T-cell (primary cell): ENCODE results near the gene KCNMA1. TPM values are rescaled to one million over a fixed set of nuclear protein-coding genes. Genes with fewer than 3 reads are reported as not detected.

ENCODE experiments used
- ATAC-seq, 4 experiments: fragments of 200-7000 bp in 3 of 4; fragments of 150-1000 bp in 1 of 4; cut with Tn5 transposase; replicated peaks in 1 of 4; 1 replicate in 3 of 4; 2 replicates in 1 of 4; pipeline ENCODE4 v1.10.0; 2021; ENCODE audit warnings: moderate library complexity in 3 of 4, mild to moderate bottlenecking in 2 of 4, moderate number of reproducible peaks in 1 of 4
- CTCF ChIA-PET, 2 donors: fragments of 300-600 bp; sonication (Branson Sonifier 250); formaldehyde crosslinking; loops; one replicate each; lab custom pipeline; 2022; ENCODE audit warnings: antibody characterized with exemption in 2 of 2; lab: Charles Lee
- POLR2A ChIA-PET, 2 donors: fragments of 300-600 bp; sonication (Branson Sonifier 250); formaldehyde crosslinking; loops; one replicate each; lab custom pipeline; 2022; ENCODE audit warnings: antibody characterized with exemption in 2 of 2; lab: Charles Lee
- DNase-seq, 35 experiments: peaks; one replicate each; pipeline versions ENCODE4 v3.0.0 to v3.0.0-alpha.2; 2013 to 2023
- H3K27ac ChIP-seq: one replicate; pipeline ENCODE4 v1.5.1; 2013; ENCODE audit warnings: low read length
- H3K27me3 ChIP-seq, 2 experiments: replicated peaks in 1 of 2; 1 replicate in 1 of 2; 2 replicates in 1 of 2; pipeline versions ENCODE4 v1.6.1 to v1.7.0; 2013; ENCODE audit warnings: low read length in 1 of 2, mixed read lengths in 1 of 2; ENCODE audit not compliant: control insufficient read depth in 2 of 2, insufficient read depth in 2 of 2; ENCODE audit errors: extremely low read depth in 1 of 2
- H3K36me3 ChIP-seq, 2 donors: 1 replicate in 1 of 2; 2 replicates in 1 of 2; pipeline versions ENCODE4 v1.6.1 to v1.7.0; 2013; ENCODE audit warnings: low read length in 1 of 2; ENCODE audit not compliant: control insufficient read depth in 2 of 2, insufficient read depth in 1 of 2; ENCODE audit errors: extremely low read depth in 1 of 2
- H3K4me1 ChIP-seq, 2 experiments: 1 replicate in 1 of 2; 2 replicates in 1 of 2; pipeline versions ENCODE4 v1.6.1 to v1.7.0; 2013; ENCODE audit warnings: low read length in 2 of 2, mixed read lengths in 1 of 2; ENCODE audit not compliant: insufficient read depth in 2 of 2, control insufficient read depth in 1 of 2; ENCODE audit errors: extremely low read depth in 1 of 2
- H3K4me3 ChIP-seq, 2 donors: 1 replicate in 1 of 2; 2 replicates in 1 of 2; pipeline versions ENCODE4 v1.5.1 to v1.7.0; 2013; ENCODE audit warnings: mild to moderate bottlenecking in 2 of 2, low read length in 1 of 2, moderate library complexity in 1 of 2; ENCODE audit not compliant: control insufficient read depth in 1 of 2; ENCODE audit errors: extremely low read depth in 1 of 2
- H3K9me3 ChIP-seq: 2 replicates; pipeline ENCODE4 v1.7.0; 2013
- H3K27ac Mint-ChIP-seq, 2 donors: one replicate each; pipeline ENCODE4 v1.8.0; 2020 to 2021; ENCODE audit warnings: mild to moderate bottlenecking in 2 of 2, mixed read lengths in 2 of 2
- H3K27me3 Mint-ChIP-seq, 2 donors: one replicate each; pipeline ENCODE4 v1.8.0; 2021 to 2022; ENCODE audit warnings: mixed read lengths in 2 of 2
- H3K36me3 Mint-ChIP-seq: one replicate; pipeline ENCODE4 v1.8.0; 2021; ENCODE audit warnings: mixed read lengths
- H3K4me1 Mint-ChIP-seq, 3 donors: one replicate each; pipeline ENCODE4 v1.8.0; 2020 to 2022; ENCODE audit warnings: mixed read lengths in 3 of 3, mild to moderate bottlenecking in 1 of 3
- H3K4me3 Mint-ChIP-seq, 3 donors: one replicate each; pipeline ENCODE4 v1.8.0; 2020 to 2022; ENCODE audit warnings: mild to moderate bottlenecking in 3 of 3, mixed read lengths in 3 of 3, moderate library complexity in 3 of 3
- H3K9me3 Mint-ChIP-seq, 3 donors: one replicate each; pipeline ENCODE4 v1.8.0; 2020 to 2022; ENCODE audit warnings: mixed read lengths in 3 of 3
- WGBS: methylation state at CpG from one replicate; pipeline ENCODE4 v1.1.5; 2013; ENCODE audit warnings: missing lambda C conversion rate; ENCODE audit not compliant: insufficient coverage; 5-methylcytosine and 5-hydroxymethylcytosine counted together
- total RNA-seq, 35 experiments: library from RNA in 6 of 35; stranded (reverse) in 6 of 35; fragments of 120-200 nt in 1 of 35; gene quantifications; one replicate each; pipeline versions ENCODE4 v1.2.1 to v1.2.4 and lab custom pipeline; 2013 to 2026

Gene KCNMA1
- total RNA-seq, 5 donors from 2014 or later (not counting 1 experiment from before 2014, with no cell fraction given), result 0.14 to 1.6 (median 0.60) TPM

DNA sequence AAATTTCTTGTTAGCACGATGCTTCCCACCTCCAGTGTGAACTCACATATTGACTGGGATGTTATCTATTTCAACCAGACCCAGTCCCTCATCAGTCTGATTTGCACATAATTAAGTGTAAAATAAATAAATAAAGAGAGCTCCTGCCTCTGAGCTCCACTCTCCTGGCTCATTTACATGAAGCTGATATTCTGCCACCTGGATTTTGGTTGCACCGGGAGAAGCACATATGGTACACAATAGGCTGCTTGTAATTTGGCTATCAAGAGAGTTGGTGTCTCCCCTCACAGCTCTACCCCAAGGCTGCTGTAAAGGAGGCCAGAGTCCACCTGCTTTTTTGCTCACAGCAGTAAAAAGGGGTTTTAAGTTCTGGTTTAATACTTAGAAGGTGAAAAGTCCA lies 610.5 kb downstream of the KCNMA1 start:
- no peak overlapping the region for H3K27ac ChIP-seq
- CTCF ChIA-PET, result no interaction called here
- H3K36me3 Mint-ChIP-seq, result no peaks in the 10 kb centered on the region
- H3K27me3 Mint-ChIP-seq, result peaks cover 1 to 11% of the 10 kb centered on the region in 2 donors
- H3K27me3 ChIP-seq, result peaks cover 0 to 7% of the 10 kb centered on the region in 2 experiments
- H3K9me3 Mint-ChIP-seq, result no peaks in the 10 kb centered on the region
- no peak for DNase-seq
- H3K4me3 ChIP-seq, result no peak overlapping the region
- no peaks in the 10 kb centered on the region for H3K9me3 ChIP-seq
- H3K36me3 ChIP-seq, result no peaks in the 10 kb centered on the region
- peaks cover 0 to 6% of the 10 kb centered on the region in 2 experiments for H3K4me1 ChIP-seq
- WGBS, result no CpG with 5 or more reads among the region's 2 CpGs
- no peak overlapping the region for H3K4me3 Mint-ChIP-seq
- peaks cover 0 to 4% (median 0%) of the 10 kb centered on the region in 3 donors for H3K4me1 Mint-ChIP-seq
- no peak for ATAC-seq
- H3K27ac Mint-ChIP-seq, result no peak overlapping the region
- POLR2A ChIA-PET, result no interaction called here

DNA sequence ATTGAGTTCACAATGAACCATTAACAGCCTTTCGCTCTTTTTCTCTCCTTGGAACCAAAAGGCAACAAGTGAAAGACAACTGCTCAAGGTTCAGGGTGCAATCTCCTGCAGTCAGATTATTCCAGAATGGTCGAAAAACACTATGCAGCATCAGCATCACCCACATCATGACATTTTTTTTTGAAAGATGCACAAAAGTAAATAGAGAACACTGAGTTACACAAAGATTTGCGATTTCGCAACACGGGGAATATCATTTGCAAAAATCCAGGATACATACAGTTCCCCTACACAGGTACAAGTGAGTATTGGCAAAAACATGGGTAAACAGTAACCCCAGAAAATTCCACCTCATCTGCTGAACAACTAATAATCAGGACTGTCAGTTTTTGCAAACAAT lies 611.5 kb downstream of the KCNMA1 start:
- H3K4me3 Mint-ChIP-seq, result no peak overlapping the region
- peaks cover 1 to 11% of the 10 kb centered on the region in 2 donors for H3K27me3 Mint-ChIP-seq
- ATAC-seq (no peak), DNase-seq (no peak)
- ChIA-PET CTCF (no interaction called here), POLR2A (no interaction called here)
- peaks cover 0 to 7% of the 10 kb centered on the region in 2 experiments for H3K27me3 ChIP-seq
- H3K4me1 ChIP-seq, result peaks cover 0 to 1% of the 10 kb centered on the region in 2 experiments
- WGBS, result 43% methylated on average over 1 of the region's 5 CpGs
- no peak overlapping the region for H3K4me3 ChIP-seq
- H3K27ac ChIP-seq, result no peak overlapping the region
- H3K9me3 ChIP-seq, result no peaks in the 10 kb centered on the region
- no peaks in the 10 kb centered on the region for H3K9me3 Mint-ChIP-seq
- no peak overlapping the region for H3K27ac Mint-ChIP-seq
- H3K4me1 Mint-ChIP-seq, result peaks cover 0 to 4% (median 0%) of the 10 kb centered on the region in 3 donors
- H3K36me3 Mint-ChIP-seq, result no peaks in the 10 kb centered on the region
- H3K36me3 ChIP-seq, result no peaks in the 10 kb centered on the region

DNA sequence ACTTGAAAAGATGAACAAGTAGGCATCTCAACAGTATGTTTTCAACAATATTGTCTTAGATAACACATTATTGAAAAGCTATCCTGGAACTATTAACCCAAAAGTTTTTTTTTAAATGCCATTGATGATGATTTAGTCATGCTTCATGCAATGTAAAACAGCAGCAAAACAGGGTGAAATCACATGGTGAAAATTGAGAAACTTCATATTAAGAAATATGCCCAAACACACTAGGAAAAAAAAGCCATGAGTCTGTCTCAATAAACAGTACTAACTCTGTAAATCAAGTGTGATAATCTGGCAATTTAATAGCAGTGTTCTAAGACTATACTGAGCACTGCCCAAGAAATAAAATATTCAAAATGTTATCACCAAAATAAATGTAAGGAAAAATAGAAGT lies 613.1 kb downstream of the KCNMA1 start:
- Histone ChIP-seq H3K27me3 (peaks cover 0 to 7% of the 10 kb centered on the region in 2 experiments), H3K36me3 (no peaks in the 10 kb centered on the region), H3K9me3 (no peaks in the 10 kb centered on the region), H3K27ac (no peak overlapping the region), H3K4me3 (no peak overlapping the region), H3K4me1 (no peaks in the 10 kb centered on the region)
- ChIA-PET CTCF (no interaction called here), POLR2A (no interaction called here)
- H3K4me3 Mint-ChIP-seq, result no peak overlapping the region
- peaks cover 1 to 9% of the 10 kb centered on the region in 2 donors for H3K27me3 Mint-ChIP-seq
- H3K9me3 Mint-ChIP-seq, result no peaks in the 10 kb centered on the region
- no peaks in the 10 kb centered on the region for H3K36me3 Mint-ChIP-seq
- no peak overlapping the region for H3K27ac Mint-ChIP-seq
- DNase-seq, result no peak
- no peaks in the 10 kb centered on the region for H3K4me1 Mint-ChIP-seq
- no peak for ATAC-seq

DNA sequence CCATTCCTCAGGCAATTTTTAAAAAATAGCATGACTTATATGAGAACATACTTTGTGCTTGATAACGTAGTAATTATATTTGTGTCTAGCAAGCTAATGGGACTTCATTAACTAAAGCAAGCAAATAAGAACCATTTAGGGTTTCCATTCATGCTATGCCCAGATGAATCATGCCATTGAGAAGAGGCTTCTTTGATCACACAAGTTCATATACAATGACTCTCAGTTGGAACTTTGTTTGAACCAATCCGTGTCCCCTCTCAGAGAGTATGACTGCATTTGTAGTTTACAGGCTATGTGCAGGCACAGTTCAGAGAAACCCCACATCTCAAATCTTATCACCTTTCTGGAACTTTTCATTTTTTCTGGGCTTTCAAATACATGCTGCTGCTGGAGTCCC lies 614.2 kb downstream of the KCNMA1 start:
- Histone ChIP-seq H3K4me1 (no peaks in the 10 kb centered on the region), H3K9me3 (no peaks in the 10 kb centered on the region), H3K27me3 (peaks cover 0 to 7% of the 10 kb centered on the region in 2 experiments), H3K36me3 (no peaks in the 10 kb centered on the region), H3K27ac (no peak overlapping the region), H3K4me3 (no peak overlapping the region)
- Mint-ChIP-seq H3K27ac (no peak overlapping the region), H3K36me3 (no peaks in the 10 kb centered on the region), H3K27me3 (peaks cover 0 to 7% of the 10 kb centered on the region in 2 donors), H3K9me3 (no peaks in the 10 kb centered on the region), H3K4me3 (no peak overlapping the region), H3K4me1 (no peaks in the 10 kb centered on the region)
- ChIA-PET CTCF (no interaction called here), POLR2A (no interaction called here)
- 63% methylated on average over 1 of the region's 2 CpGs for WGBS
- DNase-seq (no peak), ATAC-seq (no peak)

DNA sequence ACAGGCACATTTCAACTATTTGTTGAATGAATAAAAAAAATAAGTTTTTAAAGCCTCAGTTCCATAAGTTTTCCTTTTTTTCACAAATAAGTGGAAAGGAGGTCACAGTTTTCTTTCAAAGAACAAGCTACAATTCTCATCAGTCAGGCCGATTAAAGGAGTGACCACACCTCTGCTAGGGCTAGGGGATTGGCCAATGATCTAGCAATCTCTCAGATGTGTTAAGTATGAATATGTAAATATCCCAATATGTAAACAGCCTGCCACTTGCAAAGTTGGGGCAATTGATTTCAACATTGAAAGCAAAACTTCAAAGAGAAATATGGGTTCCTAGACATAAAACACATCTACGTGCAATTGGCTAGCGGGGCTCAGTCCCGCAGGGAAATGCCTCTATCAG lies 614.9 kb downstream of the KCNMA1 start:
- ChIA-PET POLR2A (no interaction called here), CTCF (no interaction called here)
- H3K4me3 ChIP-seq, result no peak overlapping the region
- H3K27ac ChIP-seq, result no peak overlapping the region
- Mint-ChIP-seq H3K27ac (no peak overlapping the region), H3K36me3 (no peaks in the 10 kb centered on the region), H3K4me3 (no peak overlapping the region), H3K27me3 (peaks cover 0 to 7% of the 10 kb centered on the region in 2 donors), H3K9me3 (no peaks in the 10 kb centered on the region), H3K4me1 (no peaks in the 10 kb centered on the region)
- no peaks in the 10 kb centered on the region for H3K9me3 ChIP-seq
- no peaks in the 10 kb centered on the region for H3K4me1 ChIP-seq
- DNase-seq (no peak), ATAC-seq (no peak)
- peaks cover 0 to 5% of the 10 kb centered on the region in 2 experiments for H3K27me3 ChIP-seq
- H3K36me3 ChIP-seq, result no peaks in the 10 kb centered on the region
- 100% methylated on average over 1 of the region's 4 CpGs for WGBS

DNA sequence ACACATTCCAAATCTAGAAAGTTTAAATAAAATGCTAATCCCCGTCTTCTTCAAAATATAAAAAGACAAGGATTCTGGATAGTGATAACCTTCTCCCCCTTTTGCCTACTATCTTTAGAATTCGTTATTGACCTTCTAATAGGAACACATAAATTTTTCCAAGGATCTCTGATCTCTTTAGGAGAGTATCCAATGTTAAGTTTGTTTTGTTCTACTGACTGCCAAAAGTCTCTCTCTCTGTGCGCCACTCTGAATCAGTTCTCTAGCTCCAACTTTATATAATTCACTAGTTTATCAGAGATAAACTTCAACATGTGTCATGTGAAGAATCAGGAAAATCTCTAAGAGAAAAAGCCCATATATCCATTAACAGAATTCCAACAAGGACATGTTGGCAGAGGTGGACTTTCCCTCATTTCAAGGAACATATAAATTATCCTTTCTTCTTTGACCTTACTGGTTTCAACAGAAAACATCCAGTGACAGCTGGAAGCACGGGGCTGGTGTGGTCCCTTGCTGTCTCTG lies 615.6 kb downstream of the KCNMA1 start:
- H3K27me3 Mint-ChIP-seq, result peaks cover 0 to 7% of the 10 kb centered on the region in 2 donors
- ATAC-seq (no peak), DNase-seq (no peak)
- ChIA-PET POLR2A (no interaction called here), CTCF (no interaction called here)
- H3K4me1 Mint-ChIP-seq, result no peaks in the 10 kb centered on the region
- no peak overlapping the region for H3K27ac ChIP-seq
- no peak overlapping the region for H3K4me3 ChIP-seq
- no peaks in the 10 kb centered on the region for H3K36me3 Mint-ChIP-seq
- no peak overlapping the region for H3K4me3 Mint-ChIP-seq
- WGBS, result no CpG with 5 or more reads among the region's 4 CpGs
- H3K9me3 ChIP-seq, result no peaks in the 10 kb centered on the region
- no peaks in the 10 kb centered on the region for H3K27me3 ChIP-seq
- no peak overlapping the region for H3K27ac Mint-ChIP-seq
- no peaks in the 10 kb centered on the region for H3K4me1 ChIP-seq
- H3K36me3 ChIP-seq, result no peaks in the 10 kb centered on the region
- no peaks in the 10 kb centered on the region for H3K9me3 Mint-ChIP-seq
